ENCODE data around the gene OCA2. TPM values are rescaled to one million over a fixed set of nuclear protein-coding genes. Genes with fewer than 3 reads are reported as not detected.

Gene OCA2
- polyA plus RNA-seq, 1 donor (not counting 4 experiments of a cell fraction or from before 2014, with no cell fraction given): 0.05 TPM

DNA sequence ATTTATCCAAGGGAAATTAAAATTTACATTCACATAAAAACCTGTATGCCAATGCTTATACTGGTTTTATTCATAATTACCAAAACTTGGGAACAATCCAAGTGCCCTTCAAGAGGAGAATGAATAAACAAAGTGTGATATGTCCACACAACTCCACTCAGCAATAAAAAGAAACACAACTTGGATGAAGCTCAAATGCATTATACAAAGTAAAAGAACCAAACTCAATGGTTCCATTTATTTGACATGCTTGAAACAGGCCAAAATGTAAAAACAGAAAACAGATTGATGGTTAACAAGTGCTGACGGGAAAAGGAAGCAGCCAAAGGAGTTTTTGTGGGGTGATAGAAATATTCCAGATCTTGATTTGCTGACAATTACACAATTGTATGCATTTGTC lies 23.5 kb downstream of the OCA2 start:
- Histone ChIP-seq H4K20me1 (ENCODE audit: control insufficient read depth, extremely low read depth, insufficient read depth, low read length) (no peaks in the 10 kb centered on the region), H3K9me3 (ENCODE audit: control insufficient read depth, low read depth, low read length) (peaks cover 2% of the 10 kb centered on the region), H3K4me3 (ENCODE audit: control insufficient read depth in 2 of 3, extremely low read depth in 1 of 3, insufficient read depth in 2 of 3, low read depth in 1 of 3, low read length in 3 of 3) (no peak overlapping the region), H3K27me3 (ENCODE audit: control insufficient read depth, extremely low read depth, insufficient read depth, low read length) (no peaks in the 10 kb centered on the region), H3K79me2 (ENCODE audit: control insufficient read depth, insufficient read depth, low read length) (no peaks in the 10 kb centered on the region), H3K27ac (ENCODE audit: control insufficient read depth, insufficient read depth, low read length) (no peak overlapping the region), H3K4me1 (ENCODE audit: control insufficient read depth, extremely low read depth, insufficient read depth, low read length) (no peaks in the 10 kb centered on the region), H3K9me1 (ENCODE audit: control insufficient read depth, extremely low read depth, insufficient read depth, low read length) (no peaks in the 10 kb centered on the region), H3K36me3 (ENCODE audit: control insufficient read depth in 2 of 2, extremely low read depth in 1 of 2, insufficient read depth in 2 of 2, low read length in 2 of 2) (no peaks in the 10 kb centered on the region), H2AFZ (ENCODE audit: control insufficient read depth, low read length) (no peak overlapping the region), H3K4me2 (ENCODE audit: control insufficient read depth, extremely low read depth, insufficient read depth, low read depth, low read length) (no peak overlapping the region), H3K9ac (ENCODE audit: control insufficient read depth, extremely low read depth, insufficient read depth, low read length) (no peak overlapping the region)
- dilution Hi-C loops (cut with MboI; ENCODE audit: extremely low pct_ligation_motif_present, low sequenced_read_pairs): no loop called here
- TF ChIP-seq, protein P1, sequence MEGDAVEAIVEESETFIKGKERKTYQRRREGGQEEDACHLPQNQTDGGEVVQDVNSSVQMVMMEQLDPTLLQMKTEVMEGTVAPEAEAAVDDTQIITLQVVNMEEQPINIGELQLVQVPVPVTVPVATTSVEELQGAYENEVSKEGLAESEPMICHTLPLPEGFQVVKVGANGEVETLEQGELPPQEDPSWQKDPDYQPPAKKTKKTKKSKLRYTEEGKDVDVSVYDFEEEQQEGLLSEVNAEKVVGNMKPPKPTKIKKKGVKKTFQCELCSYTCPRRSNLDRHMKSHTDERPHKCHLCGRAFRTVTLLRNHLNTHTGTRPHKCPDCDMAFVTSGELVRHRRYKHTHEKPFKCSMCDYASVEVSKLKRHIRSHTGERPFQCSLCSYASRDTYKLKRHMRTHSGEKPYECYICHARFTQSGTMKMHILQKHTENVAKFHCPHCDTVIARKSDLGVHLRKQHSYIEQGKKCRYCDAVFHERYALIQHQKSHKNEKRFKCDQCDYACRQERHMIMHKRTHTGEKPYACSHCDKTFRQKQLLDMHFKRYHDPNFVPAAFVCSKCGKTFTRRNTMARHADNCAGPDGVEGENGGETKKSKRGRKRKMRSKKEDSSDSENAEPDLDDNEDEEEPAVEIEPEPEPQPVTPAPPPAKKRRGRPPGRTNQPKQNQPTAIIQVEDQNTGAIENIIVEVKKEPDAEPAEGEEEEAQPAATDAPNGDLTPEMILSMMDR (optimal IDR thresholded peaks at IDR 0.05 in 1 of 3, IDR thresholded peaks at IDR 0.05 in 1 of 3, conservative IDR thresholded peaks at IDR 0.05 in 1 of 3; ENCODE audit: extremely low read depth in 1 of 3, insufficient read depth in 2 of 3, low read length in 3 of 3): no peak
- no peak for TF ChIP-seq EZH2 (IDR thresholded peaks at IDR 0.05; ENCODE audit: low read length)
- DNase-seq (ENCODE audit: low read depth, low spot score) (no peak), FAIRE-seq (no peak)

DNA sequence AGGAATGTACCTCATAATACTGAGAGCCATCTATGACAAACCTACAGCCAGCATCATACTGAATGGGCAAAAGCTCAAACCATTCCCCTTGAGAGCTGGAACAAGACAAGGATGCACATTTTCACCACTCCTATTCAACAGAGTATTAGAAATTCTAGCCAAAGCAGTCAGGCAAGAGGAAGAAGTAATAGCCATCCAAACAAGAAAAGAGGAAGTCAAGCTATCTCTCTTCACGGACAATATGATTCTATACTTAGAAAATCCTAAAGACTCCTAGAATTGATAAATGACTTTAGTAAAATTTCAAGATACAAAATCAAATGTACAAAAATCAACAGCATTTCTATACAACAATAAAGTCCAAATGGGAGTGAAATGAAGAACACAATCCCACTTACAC lies 30.2 kb downstream of the OCA2 start:
- H4K20me1 ChIP-seq (ENCODE audit: control insufficient read depth, extremely low read depth, insufficient read depth, low read length): no peaks in the 10 kb centered on the region
- no peaks in the 10 kb centered on the region for H3K36me3 ChIP-seq (ENCODE audit: control insufficient read depth in 2 of 2, extremely low read depth in 1 of 2, insufficient read depth in 2 of 2, low read length in 2 of 2)
- no peaks in the 10 kb centered on the region for H3K9me1 ChIP-seq (ENCODE audit: control insufficient read depth, extremely low read depth, insufficient read depth, low read length)
- DNase-seq (ENCODE audit: low read depth, low spot score): no peak
- no peaks in the 10 kb centered on the region for H3K27me3 ChIP-seq (ENCODE audit: control insufficient read depth, extremely low read depth, insufficient read depth, low read length)
- H3K4me2 ChIP-seq (ENCODE audit: control insufficient read depth, extremely low read depth, insufficient read depth, low read depth, low read length): no peak overlapping the region
- H3K79me2 ChIP-seq (ENCODE audit: control insufficient read depth, insufficient read depth, low read length): no peaks in the 10 kb centered on the region
- FAIRE-seq: no peak
- H3K27ac ChIP-seq (ENCODE audit: control insufficient read depth, insufficient read depth, low read length): no peak overlapping the region
- dilution Hi-C loops (cut with MboI; ENCODE audit: extremely low pct_ligation_motif_present, low sequenced_read_pairs): no loop called here
- H2AFZ ChIP-seq (ENCODE audit: control insufficient read depth, low read length): no peak overlapping the region
- H3K9ac ChIP-seq (ENCODE audit: control insufficient read depth, extremely low read depth, insufficient read depth, low read length): no peak overlapping the region
- no peak for TF ChIP-seq EZH2 (IDR thresholded peaks at IDR 0.05; ENCODE audit: low read length)
- TF ChIP-seq, protein P1 (optimal IDR thresholded peaks at IDR 0.05 in 1 of 3, IDR thresholded peaks at IDR 0.05 in 1 of 3, conservative IDR thresholded peaks at IDR 0.05 in 1 of 3; ENCODE audit: extremely low read depth in 1 of 3, insufficient read depth in 2 of 3, low read length in 3 of 3): no peak
- H3K4me1 ChIP-seq (ENCODE audit: control insufficient read depth, extremely low read depth, insufficient read depth, low read length): no peaks in the 10 kb centered on the region
- H3K9me3 ChIP-seq (ENCODE audit: control insufficient read depth, low read depth, low read length): no peaks in the 10 kb centered on the region
- no peak overlapping the region for H3K4me3 ChIP-seq (ENCODE audit: control insufficient read depth in 2 of 3, extremely low read depth in 1 of 3, insufficient read depth in 2 of 3, low read depth in 1 of 3, low read length in 3 of 3)
